GM12878 (cell line): Measurements from ENCODE around the gene ANKRD17. TPM values are rescaled to one million over a fixed set of nuclear protein-coding genes. Genes with fewer than 3 reads are reported as not detected.
A peak's percentile ranks its signal among the peaks of the same experiment; 100 is the strongest.

Experiments
- ATAC-seq: fragments of 200-7000 bp; cut with Tn5 transposase; 3 replicates; pipeline ENCODE4 v1.9.1; 2020; ENCODE audit warnings: mild to moderate bottlenecking, moderate library complexity
- BruUV-seq: library from RNA; stranded (reverse); fragments of 400-500 nt; replicated peaks from 2 replicates; lab custom pipeline; 2021; lab: Mats Ljungman, UMichigan
- CTCF ChIA-PET: fragments of 300-600 bp; sonication (Branson Sonifier 250); formaldehyde crosslinking; extraction: SDS; loops from one replicate; lab custom pipeline; 2021; ENCODE audit warnings: inconsistent platforms; lab: Yijun Ruan, JAX
- POLR2A ChIA-PET: fragments of 350-600 bp; formaldehyde crosslinking; extraction: SDS; loops from one replicate; lab custom pipeline; 2021; ENCODE audit warnings: inconsistent platforms; lab: Charles Lee
- RAD21 ChIA-PET: fragments of 300-600 bp; sonication (Branson Sonifier 250); formaldehyde crosslinking; loops from one replicate; lab custom pipeline; 2023; ENCODE audit warnings: antibody characterized with exemption; ENCODE audit not compliant: unreplicated experiment; lab: Charles Lee
- SMC1A ChIA-PET: fragments of 300-600 bp; sonication (Branson Sonifier 250); formaldehyde crosslinking; loops from one replicate; lab custom pipeline; 2023; ENCODE audit not compliant: unreplicated experiment, uncharacterized antibody; lab: Charles Lee
- DNase-seq: peaks from one replicate; pipeline ENCODE4 v3.0.0-alpha.2; 2011; ENCODE audit warnings: low read depth, low spot score
- FAIRE-seq: peaks from 3 replicates; lab custom pipeline; 2011; peaks lifted over from hg19 to GRCh38; lab: Jason Lieb, UNC
- H2AFZ ChIP-seq: 2 replicates; pipeline ENCODE4 v1.6.0; 2011; ENCODE audit warnings: low read depth, low read length, control low read depth; ENCODE audit not compliant: control insufficient read depth
- H3K27ac ChIP-seq: 2 replicates; pipeline ENCODE4 v1.5.1; 2011; ENCODE audit warnings: control low read depth; ENCODE audit not compliant: control insufficient read depth, insufficient read depth
- H3K27me3 ChIP-seq, 2 experiments: replicated peaks in 1 of 2; 2 replicates each; pipeline versions ENCODE4 v1.6.0 to v1.6.1; 2011; ENCODE audit warnings: low read length in 1 of 2; ENCODE audit not compliant: control insufficient read depth in 2 of 2, insufficient read depth in 2 of 2
- H3K36me3 ChIP-seq, 2 experiments: 2 replicates each; pipeline ENCODE4 v1.5.1; 2011; ENCODE audit warnings: low read length in 1 of 2; ENCODE audit not compliant: control insufficient read depth in 2 of 2, insufficient read depth in 2 of 2
- H3K4me1 ChIP-seq: 2 replicates; pipeline ENCODE4 v1.6.1; 2011; ENCODE audit warnings: mild to moderate bottlenecking, low read length, moderate library complexity, mixed read lengths; ENCODE audit not compliant: control insufficient read depth, insufficient read depth
- H3K4me2 ChIP-seq: 2 replicates; pipeline ENCODE4 v1.6.0; 2011; ENCODE audit warnings: control low read depth; ENCODE audit not compliant: control insufficient read depth, insufficient read depth
- H3K4me3 ChIP-seq: fragments of 200-600 bp; sonication (generic); 2 replicates; pipeline ENCODE4 v1.5.1; 2016
- H3K79me2 ChIP-seq: 2 replicates; pipeline ENCODE4 v1.6.0; 2011; ENCODE audit warnings: low read length; ENCODE audit not compliant: control insufficient read depth, insufficient read depth
- H3K9ac ChIP-seq: 2 replicates; pipeline ENCODE4 v1.8.0; 2011; ENCODE audit warnings: low read length, control low read depth, mixed read lengths; ENCODE audit not compliant: control insufficient read depth, insufficient read depth
- H3K9me3 ChIP-seq: replicated peaks from 3 replicates; pipeline ENCODE4 v1.5.1; 2011; ENCODE audit warnings: mild to moderate bottlenecking, low read length; ENCODE audit not compliant: control insufficient read depth, insufficient read depth
- H4K20me1 ChIP-seq: 2 replicates; pipeline ENCODE4 v1.6.0; 2011; ENCODE audit not compliant: control insufficient read depth, insufficient read depth
- IKZF1 ChIP-seq: fragments of 450-650 bp; conservative IDR thresholded peaks from 2 replicates; pipeline ENCODE4 v1.6.1; 2017; ENCODE audit warnings: antibody characterized with exemption, mild to moderate bottlenecking
- SPI1 ChIP-seq: IDR thresholded peaks from 2 replicates; pipeline ENCODE4 v1.6.1; 2011; ENCODE audit warnings: low read depth, mild to moderate bottlenecking, low read length, moderate library complexity, borderline replicate concordance; ENCODE audit not compliant: insufficient read depth
- SREBF2 ChIP-seq: IDR thresholded peaks from 2 replicates; pipeline ENCODE4 v1.6.1; 2012; ENCODE audit warnings: mild to moderate bottlenecking, low read length
- ZNF207 ChIP-seq: fragments of 450-650 bp; IDR thresholded peaks from 2 replicates; pipeline ENCODE4 v1.6.1; 2014; ENCODE audit warnings: antibody characterized with exemption, mild to moderate bottlenecking, borderline replicate concordance
- WGBS: methylation state at CpG from one replicate; pipeline ENCODE4 v1.1.6; 2016; ENCODE audit warnings: low lambda C conversion rate; ENCODE audit not compliant: insufficient replicate concordance, insufficient coverage; ENCODE audit errors: missing lambda C conversion rate; 5-methylcytosine and 5-hydroxymethylcytosine counted together
- in situ Hi-C: fragments of 300-500 bp; cut with MboI; formaldehyde crosslinking; loops from 9 replicates; pipeline ENCODE4 v1.14.3; 2018; ENCODE audit warnings: mixed read lengths
- intact Hi-C: fragments of 100-400 bp; cut with micrococcal nuclease; formaldehyde crosslinking; loops from one replicate; pipeline ENCODE4 v1.14.2; 2022; ENCODE audit not compliant: unreplicated experiment
- polyA plus RNA-seq, 11 experiments: library from polyadenylated mRNA; depleted of rRNA in 4 of 11; unstranded in 6 of 11; stranded (reverse) in 5 of 11; fragments of >200 nt; fragmentation: Nextera tagmentation in 4 of 11; fragmentation: Illumina TruSeq in 1 of 11; extraction: Ambion mirVana in 4 of 11; extraction: Trizol in 1 of 11; gene quantifications; 1 replicate in 1 of 11; 2 replicates in 10 of 11; pipeline versions ENCODE4 v1.2.1 to v1.2.3, GENCODE V29; 2011 to 2016; ENCODE audit warnings: inconsistent platforms in 2 of 11, missing spikeins in 2 of 11, low read depth in 1 of 11
- total RNA-seq, 4 experiments: library from RNA; depleted of rRNA in 3 of 4; stranded (reverse); fragments of >200 nt in 3 of 4; fragmentation: Illumina TruSeq in 1 of 4; extraction: Trizol in 1 of 4; gene quantifications; 2 replicates each; pipeline versions ENCODE4 v1.2.1 to v1.2.3, GENCODE V29; 2013 to 2021
- TF ChIP-seq, protein P1 (sequence below): IDR thresholded peaks from 2 replicates; pipeline ENCODE4 v1.6.1; 2011; ENCODE audit warnings: low read depth, mild to moderate bottlenecking, low read length, moderate library complexity, borderline replicate concordance; ENCODE audit errors: extremely low read depth
- TF ChIP-seq, protein P2 (sequence below): IDR thresholded peaks from 2 replicates; pipeline ENCODE4 v1.6.1; 2012; ENCODE audit warnings: mild to moderate bottlenecking, low read depth, low read length

The ANKRD17 gene
- total and polyA plus RNA-seq, 10 of the 15 experiments (the other 5 are each of a cell fraction or from before 2014, with no cell fraction given) = 11.7 to 46.5 (median 32.6) TPM

DNA sequence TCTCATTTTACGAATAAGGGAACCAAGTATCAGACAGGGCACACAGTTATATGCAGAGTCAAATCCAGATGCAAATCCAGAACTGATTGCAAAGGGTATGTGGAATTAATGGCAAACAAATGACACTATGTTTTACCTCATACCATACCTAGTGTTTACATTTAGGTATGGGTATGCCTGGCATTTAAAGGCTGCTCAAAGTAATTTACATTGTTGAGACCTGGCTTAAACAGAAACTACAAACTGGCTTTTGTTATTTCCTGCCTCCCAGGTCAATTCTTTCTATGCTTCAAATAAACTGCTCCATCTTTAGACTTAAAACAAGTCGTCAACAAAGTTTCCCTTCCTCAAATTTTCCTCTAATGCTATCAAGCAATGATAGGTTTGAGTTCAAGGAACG lies 33.7 kb downstream of the ANKRD17 start:
- H4K20me1 ChIP-seq = no peaks in the 10 kb centered on the region
- peaks cover 55% of the 10 kb centered on the region for H3K79me2 ChIP-seq
- POLR2A ChIA-PET = interaction anchor here (0.6 kb wide), 1 partner anchor 25 kb away, joined by 3 read pairs; no protein-coding TSS in a partner anchor
- CTCF ChIA-PET = interaction anchor here (2.1 kb wide), 1 partner anchor 33 kb away, joined by 7 read pairs; no protein-coding TSS in a partner anchor
- H3K9me3 ChIP-seq = no peaks in the 10 kb centered on the region
- no peak overlapping the region for H2AFZ ChIP-seq
- DNase-seq = no peak
- H3K27me3 ChIP-seq = no peaks in the 10 kb centered on the region
- SMC1A ChIA-PET = no interaction called here
- FAIRE-seq = no peak
- no peak overlapping the region for H3K4me3 ChIP-seq
- peaks cover 11% of the 10 kb centered on the region for H3K4me1 ChIP-seq
- H3K9ac ChIP-seq = no peak overlapping the region
- peak; percentile 7; the same call in 1 of the 3 replicates for ATAC-seq
- peak overlapping the region; percentile 43; the same call in 1 of the 2 replicates for H3K4me2 ChIP-seq
- H3K27ac ChIP-seq = peak overlapping the region; percentile 52; the same call in 1 of the 2 replicates
- peaks cover 0 to 3% of the 10 kb centered on the region in 2 experiments; a peak in 1 of 4 replicates for H3K36me3 ChIP-seq
- 51% methylated on average over 3 of the region's 3 CpGs for WGBS
- intact Hi-C loops = no loop called here
- no peak for TF ChIP-seq ZNF207
- 0 out of 2 replicates have a peak, but pooled peaks have one; percentile 17 for TF ChIP-seq SPI1
- TF ChIP-seq, protein P1, sequence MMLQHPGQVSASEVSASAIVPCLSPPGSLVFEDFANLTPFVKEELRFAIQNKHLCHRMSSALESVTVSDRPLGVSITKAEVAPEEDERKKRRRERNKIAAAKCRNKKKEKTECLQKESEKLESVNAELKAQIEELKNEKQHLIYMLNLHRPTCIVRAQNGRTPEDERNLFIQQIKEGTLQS = no peak
- no peak for TF ChIP-seq SREBF2
- TF ChIP-seq, protein P2, sequence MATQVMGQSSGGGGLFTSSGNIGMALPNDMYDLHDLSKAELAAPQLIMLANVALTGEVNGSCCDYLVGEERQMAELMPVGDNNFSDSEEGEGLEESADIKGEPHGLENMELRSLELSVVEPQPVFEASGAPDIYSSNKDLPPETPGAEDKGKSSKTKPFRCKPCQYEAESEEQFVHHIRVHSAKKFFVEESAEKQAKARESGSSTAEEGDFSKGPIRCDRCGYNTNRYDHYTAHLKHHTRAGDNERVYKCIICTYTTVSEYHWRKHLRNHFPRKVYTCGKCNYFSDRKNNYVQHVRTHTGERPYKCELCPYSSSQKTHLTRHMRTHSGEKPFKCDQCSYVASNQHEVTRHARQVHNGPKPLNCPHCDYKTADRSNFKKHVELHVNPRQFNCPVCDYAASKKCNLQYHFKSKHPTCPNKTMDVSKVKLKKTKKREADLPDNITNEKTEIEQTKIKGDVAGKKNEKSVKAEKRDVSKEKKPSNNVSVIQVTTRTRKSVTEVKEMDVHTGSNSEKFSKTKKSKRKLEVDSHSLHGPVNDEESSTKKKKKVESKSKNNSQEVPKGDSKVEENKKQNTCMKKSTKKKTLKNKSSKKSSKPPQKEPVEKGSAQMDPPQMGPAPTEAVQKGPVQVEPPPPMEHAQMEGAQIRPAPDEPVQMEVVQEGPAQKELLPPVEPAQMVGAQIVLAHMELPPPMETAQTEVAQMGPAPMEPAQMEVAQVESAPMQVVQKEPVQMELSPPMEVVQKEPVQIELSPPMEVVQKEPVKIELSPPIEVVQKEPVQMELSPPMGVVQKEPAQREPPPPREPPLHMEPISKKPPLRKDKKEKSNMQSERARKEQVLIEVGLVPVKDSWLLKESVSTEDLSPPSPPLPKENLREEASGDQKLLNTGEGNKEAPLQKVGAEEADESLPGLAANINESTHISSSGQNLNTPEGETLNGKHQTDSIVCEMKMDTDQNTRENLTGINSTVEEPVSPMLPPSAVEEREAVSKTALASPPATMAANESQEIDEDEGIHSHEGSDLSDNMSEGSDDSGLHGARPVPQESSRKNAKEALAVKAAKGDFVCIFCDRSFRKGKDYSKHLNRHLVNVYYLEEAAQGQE = no peak
- no peak for TF ChIP-seq IKZF1
- TF ChIP-seq, all 136 proteins: peak for 1
- RAD21 ChIA-PET = no interaction called here
- BruUV-seq = no TSS peak
- in situ Hi-C loops = no loop called here
